Measurements from ENCODE around the gene TAF6. TPM values are rescaled to one million over a fixed set of nuclear protein-coding genes. Genes with fewer than 3 reads are reported as not detected.

Gene TAF6
- total and polyA plus RNA-seq, 9 of the 15 experiments (the other 6 are each of a cell fraction or from before 2014, with no cell fraction given): 0.78 to 78.7 (median 21.3) TPM

DNA sequence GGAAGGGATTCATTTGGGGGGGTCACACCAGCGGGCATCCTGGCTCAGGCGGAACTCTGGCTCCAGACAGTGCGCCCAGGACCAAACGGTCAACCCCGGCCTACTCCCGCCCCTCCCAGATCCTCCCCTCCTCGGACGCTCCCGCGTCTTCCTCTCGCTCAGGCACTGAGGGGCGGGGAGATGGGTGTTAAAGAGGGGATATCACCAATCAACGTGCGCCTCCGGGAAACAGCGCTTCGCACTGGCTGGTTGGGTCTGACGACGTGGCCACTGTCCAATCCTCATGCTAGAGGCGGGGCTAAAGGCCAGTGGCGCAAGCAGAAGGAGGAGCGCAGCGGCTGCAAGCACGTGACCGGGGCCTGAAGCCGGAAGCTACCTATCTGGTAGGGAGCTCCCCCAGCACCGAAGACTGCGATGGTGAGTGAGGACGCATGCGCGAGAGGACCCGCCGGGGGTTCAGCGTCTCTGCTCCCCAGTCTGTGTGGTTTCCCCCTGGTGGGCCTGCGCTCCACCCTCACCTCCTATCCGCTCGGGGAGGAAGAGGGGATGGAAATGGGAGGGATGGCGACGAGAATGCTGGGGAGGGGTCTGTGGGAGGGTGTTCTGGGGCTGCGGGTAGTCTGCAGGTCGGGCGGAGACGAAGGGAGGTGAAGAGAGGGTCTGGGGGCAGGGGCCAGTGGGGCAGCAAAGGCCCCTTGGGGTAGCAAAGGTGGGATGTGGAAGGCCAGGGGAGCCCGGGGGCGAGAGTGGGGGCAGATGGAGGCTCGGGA is 29.6 kb upstream of the TAF6 start, which contains the start of gene LAMTOR4 (continued):
- TF ChIP-seq, protein P1, sequence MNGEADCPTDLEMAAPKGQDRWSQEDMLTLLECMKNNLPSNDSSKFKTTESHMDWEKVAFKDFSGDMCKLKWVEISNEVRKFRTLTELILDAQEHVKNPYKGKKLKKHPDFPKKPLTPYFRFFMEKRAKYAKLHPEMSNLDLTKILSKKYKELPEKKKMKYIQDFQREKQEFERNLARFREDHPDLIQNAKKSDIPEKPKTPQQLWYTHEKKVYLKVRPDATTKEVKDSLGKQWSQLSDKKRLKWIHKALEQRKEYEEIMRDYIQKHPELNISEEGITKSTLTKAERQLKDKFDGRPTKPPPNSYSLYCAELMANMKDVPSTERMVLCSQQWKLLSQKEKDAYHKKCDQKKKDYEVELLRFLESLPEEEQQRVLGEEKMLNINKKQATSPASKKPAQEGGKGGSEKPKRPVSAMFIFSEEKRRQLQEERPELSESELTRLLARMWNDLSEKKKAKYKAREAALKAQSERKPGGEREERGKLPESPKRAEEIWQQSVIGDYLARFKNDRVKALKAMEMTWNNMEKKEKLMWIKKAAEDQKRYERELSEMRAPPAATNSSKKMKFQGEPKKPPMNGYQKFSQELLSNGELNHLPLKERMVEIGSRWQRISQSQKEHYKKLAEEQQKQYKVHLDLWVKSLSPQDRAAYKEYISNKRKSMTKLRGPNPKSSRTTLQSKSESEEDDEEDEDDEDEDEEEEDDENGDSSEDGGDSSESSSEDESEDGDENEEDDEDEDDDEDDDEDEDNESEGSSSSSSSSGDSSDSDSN (IDR thresholded peaks at IDR 0.05; ENCODE audit: borderline replicate concordance in 1 of 2, low read depth in 2 of 2, low read length in 2 of 2): no peak
- TF ChIP-seq GTF2B (IDR thresholded peaks at IDR 0.05; ENCODE audit: extremely low read depth, insufficient read length) (no peak), IRF2 (CRISPR knock-in tag; IDR thresholded peaks at IDR 0.05) (no peak), DNMT1 (IDR thresholded peaks at IDR 0.05) (no peak), MAX (CRISPR knock-in tag; IDR thresholded peaks at IDR 0.05) (peak; percentile 92), KDM5B (IDR thresholded peaks at IDR 0.05; ENCODE audit: insufficient replicate concordance, low read depth, low read length) (peak; percentile 88), MCM2 (IDR thresholded peaks at IDR 0.05; ENCODE audit: low read depth) (no peak), DEAF1 (CRISPR knock-in tag; IDR thresholded peaks at IDR 0.05) (no peak), FOXO4 (CRISPR knock-in tag; IDR thresholded peaks at IDR 0.05) (no peak), SIRT6 (IDR thresholded peaks at IDR 0.05; ENCODE audit: low read depth, low read length) (no peak), YBX1 (IDR thresholded peaks at IDR 0.05) (no peak)
- TF ChIP-seq, protein P2, sequence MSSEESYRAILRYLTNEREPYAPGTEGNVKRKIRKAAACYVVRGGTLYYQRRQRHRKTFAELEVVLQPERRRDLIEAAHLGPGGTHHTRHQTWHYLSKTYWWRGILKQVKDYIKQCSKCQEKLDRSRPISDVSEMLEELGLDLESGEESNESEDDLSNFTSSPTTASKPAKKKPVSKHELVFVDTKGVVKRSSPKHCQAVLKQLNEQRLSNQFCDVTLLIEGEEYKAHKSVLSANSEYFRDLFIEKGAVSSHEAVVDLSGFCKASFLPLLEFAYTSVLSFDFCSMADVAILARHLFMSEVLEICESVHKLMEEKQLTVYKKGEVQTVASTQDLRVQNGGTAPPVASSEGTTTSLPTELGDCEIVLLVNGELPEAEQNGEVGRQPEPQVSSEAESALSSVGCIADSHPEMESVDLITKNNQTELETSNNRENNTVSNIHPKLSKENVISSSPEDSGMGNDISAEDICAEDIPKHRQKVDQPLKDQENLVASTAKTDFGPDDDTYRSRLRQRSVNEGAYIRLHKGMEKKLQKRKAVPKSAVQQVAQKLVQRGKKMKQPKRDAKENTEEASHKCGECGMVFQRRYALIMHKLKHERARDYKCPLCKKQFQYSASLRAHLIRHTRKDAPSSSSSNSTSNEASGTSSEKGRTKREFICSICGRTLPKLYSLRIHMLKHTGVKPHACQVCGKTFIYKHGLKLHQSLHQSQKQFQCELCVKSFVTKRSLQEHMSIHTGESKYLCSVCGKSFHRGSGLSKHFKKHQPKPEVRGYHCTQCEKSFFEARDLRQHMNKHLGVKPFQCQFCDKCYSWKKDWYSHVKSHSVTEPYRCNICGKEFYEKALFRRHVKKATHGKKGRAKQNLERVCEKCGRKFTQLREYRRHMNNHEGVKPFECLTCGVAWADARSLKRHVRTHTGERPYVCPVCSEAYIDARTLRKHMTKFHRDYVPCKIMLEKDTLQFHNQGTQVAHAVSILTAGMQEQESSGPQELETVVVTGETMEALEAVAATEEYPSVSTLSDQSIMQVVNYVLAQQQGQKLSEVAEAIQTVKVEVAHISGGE (CRISPR knock-in tag; IDR thresholded peaks at IDR 0.05): peak in 1 of 3 experiments; percentile 72; a peak in 2 of 6 replicates
- TF ChIP-seq, protein P3, sequence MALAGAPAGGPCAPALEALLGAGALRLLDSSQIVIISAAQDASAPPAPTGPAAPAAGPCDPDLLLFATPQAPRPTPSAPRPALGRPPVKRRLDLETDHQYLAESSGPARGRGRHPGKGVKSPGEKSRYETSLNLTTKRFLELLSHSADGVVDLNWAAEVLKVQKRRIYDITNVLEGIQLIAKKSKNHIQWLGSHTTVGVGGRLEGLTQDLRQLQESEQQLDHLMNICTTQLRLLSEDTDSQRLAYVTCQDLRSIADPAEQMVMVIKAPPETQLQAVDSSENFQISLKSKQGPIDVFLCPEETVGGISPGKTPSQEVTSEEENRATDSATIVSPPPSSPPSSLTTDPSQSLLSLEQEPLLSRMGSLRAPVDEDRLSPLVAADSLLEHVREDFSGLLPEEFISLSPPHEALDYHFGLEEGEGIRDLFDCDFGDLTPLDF (CRISPR knock-in tag; IDR thresholded peaks at IDR 0.05): no peak; the same call in 1 of the 2 replicates

Measured in K562 (cell line).